Measurements from ENCODE around the gene TTC17. TPM values are rescaled to one million over a fixed set of nuclear protein-coding genes. Genes with fewer than 3 reads are reported as not detected.

The TTC17 gene
- total and polyA plus RNA-seq, 2 of the 4 experiments (the other 2 are of a cell fraction) = 56.3 to 61.3 TPM

GRCh38 chr11:43492701-43493100 lies 134.0 kb downstream of the TTC17 start:
- Histone ChIP-seq H4K5ac (ENCODE audit: low read depth, low read length) (no peak overlapping the region), H3K4ac (ENCODE audit: low read depth, low read length) (no peak overlapping the region), H3K18ac (ENCODE audit: low read depth, low read length) (no peak overlapping the region), H3K23ac (ENCODE audit: low read depth, low read length) (no peak overlapping the region), H3K36me3 (ENCODE audit: control insufficient read depth, insufficient read depth, low read length) (peaks cover 30% of the 10 kb centered on the region), H3K56ac (ENCODE audit: extremely low read depth, insufficient read depth, low read length) (no peak overlapping the region), H4K91ac (ENCODE audit: insufficient read depth, low read depth, low read length) (no peak overlapping the region), H2BK15ac (ENCODE audit: low read depth, low read length) (no peak overlapping the region), H3K4me1 (ENCODE audit: control insufficient read depth, insufficient read depth, low read length) (no peaks in the 10 kb centered on the region), H3K27ac (ENCODE audit: insufficient read depth, low read length) (no peak overlapping the region), H2AK5ac (ENCODE audit: low read depth, low read length) (no peak overlapping the region), H4K20me1 (ENCODE audit: insufficient read depth, low read length) (no peaks in the 10 kb centered on the region), H2BK5ac (ENCODE audit: low read depth, low read length, poor library complexity, severe bottlenecking) (no peak overlapping the region), H3K9me1 (ENCODE audit: insufficient read depth, low read length) (no peaks in the 10 kb centered on the region), H3K27me3 (ENCODE audit: control insufficient read depth, insufficient read depth, low read length) (no peaks in the 10 kb centered on the region), H2BK20ac (ENCODE audit: low read depth, low read length) (no peak overlapping the region), H2BK120ac (ENCODE audit: low read depth, low read length) (no peak overlapping the region), H3K4me3 (ENCODE audit: insufficient read depth, low read depth, low read length) (no peak overlapping the region), H3K9ac (ENCODE audit: low read depth, low read length) (no peak overlapping the region), H3K9me3 (ENCODE audit: control insufficient read depth, insufficient read depth, low read length) (no peaks in the 10 kb centered on the region), H3K14ac (replicated peaks; ENCODE audit: low read depth, low read length) (no peak overlapping the region), H3K4me2 (ENCODE audit: low read depth, low read length) (no peak overlapping the region), H2AFZ (replicated peaks; ENCODE audit: low read length, poor library complexity) (no peak overlapping the region), H3K79me1 (ENCODE audit: low read depth in 1 of 2, low read length in 2 of 2) (no peaks in the 10 kb centered on the region), H2AK9ac (replicated peaks; ENCODE audit: low read depth, low read length, poor library complexity) (no peak overlapping the region), H4K8ac (ENCODE audit: low read depth in 2 of 2, low read length in 2 of 2) (no peak overlapping the region)
- dilution Hi-C loops (cut with HindIII; ENCODE audit: low sequenced_read_pairs, unreplicated experiment) = no loop called here
- DNase-seq (no peak), ATAC-seq (ENCODE audit: low read depth) (no peak)
- ChIA-PET POLR2A (ENCODE audit: unreplicated experiment) (no interaction called here), CTCF (no interaction called here)
- intact Hi-C loops (cut with micrococcal nuclease) = no loop called here
- BruUV-seq (replicated peaks) = no TSS peak
- in situ Hi-C loops (cut with MboI; ENCODE audit: low sequenced_read_pairs) = no loop called here
- TF ChIP-seq CTCF (conservative IDR thresholded peaks at IDR 0.05; ENCODE audit: low read depth, low read length) = no peak
- TF ChIP-seq MAFK (IDR thresholded peaks at IDR 0.05; ENCODE audit: low read depth, low read length) = 0 out of 2 replicates have a peak, but pooled peaks have one; percentile 14
- 100% methylated on average over 1 of the region's 5 CpGs; no CpG with 5 or more reads in 1 of the 2 experiments for WGBS, 2 experiments (ENCODE audit: extremely low coverage in 2 of 2, insufficient read length in 1 of 2)
